ENCODE measurements around the gene GDI1. TPM values are rescaled to one million over a fixed set of nuclear protein-coding genes. Genes with fewer than 3 reads are reported as not detected.
A peak's percentile ranks its signal among the peaks of the same experiment; 100 is the strongest.

GDI1 gene
- total and polyA plus RNA-seq, 9 of the 15 experiments (the other 6 are each of a cell fraction or from before 2014, with no cell fraction given) = 0.97 to 82.6 (median 37.5) TPM

DNA sequence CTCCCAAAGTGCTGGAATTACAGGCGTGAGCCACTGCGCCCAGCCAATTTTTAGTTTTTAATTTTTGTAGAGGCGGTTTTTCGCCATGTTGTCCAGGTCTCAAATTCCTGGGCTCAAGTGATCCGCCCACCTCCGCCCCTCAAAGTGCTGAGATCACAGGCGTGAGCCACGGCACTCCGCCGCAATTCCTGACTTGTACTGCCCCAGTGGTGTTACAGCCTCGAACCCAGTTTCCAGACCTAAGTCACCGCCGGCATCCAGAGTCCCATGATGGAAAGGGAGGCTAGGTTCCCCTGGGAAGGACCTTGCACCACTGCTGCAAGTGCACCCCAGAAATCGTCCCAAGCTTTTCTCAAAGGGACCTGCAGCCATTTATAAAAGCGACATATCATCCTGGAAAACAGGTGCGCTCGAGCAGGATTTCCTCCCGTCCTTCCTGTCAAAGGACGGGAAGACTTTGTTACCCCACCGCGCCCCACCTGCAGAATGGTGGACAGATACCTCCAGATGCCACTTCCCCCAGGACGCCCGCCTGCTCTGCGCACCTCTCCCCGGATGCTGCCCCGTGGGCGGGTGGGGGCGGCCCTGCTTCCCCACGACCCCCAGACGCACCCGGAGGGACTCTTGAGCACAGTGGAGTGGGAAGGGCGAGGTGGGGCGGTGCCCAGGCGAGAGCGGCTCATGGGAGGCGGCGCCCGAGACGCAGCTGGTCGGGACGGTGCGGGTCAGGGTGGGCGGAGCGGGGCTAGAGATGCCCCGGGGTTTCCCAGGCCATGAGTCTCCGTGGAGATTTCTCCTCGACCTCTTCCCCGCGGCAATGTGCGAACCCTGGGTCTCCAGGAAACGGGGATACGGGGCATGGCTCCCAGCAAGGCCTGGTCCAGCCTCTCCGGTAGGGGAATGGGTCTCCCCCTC lies 39.7 kb upstream of the GDI1 start (continued):
- no peak for TF ChIP-seq ILK (tag; IDR thresholded peaks at IDR 0.05; ENCODE audit: borderline replicate concordance, low read depth)
- TF ChIP-seq RBM14 (IDR thresholded peaks at IDR 0.05; ENCODE audit: borderline replicate concordance, insufficient read depth, low read depth, low read length) = no peak
- no peak for TF ChIP-seq RUNX1 (IDR thresholded peaks at IDR 0.05; ENCODE audit: low read depth)
- TF ChIP-seq GTF2E2 (tag; IDR thresholded peaks at IDR 0.05) = no peak; the same call in 1 of the 2 replicates
- no peak for TF ChIP-seq ZFPM2 (CRISPR knock-in tag; IDR thresholded peaks at IDR 0.05)
- TF ChIP-seq, protein P1, sequence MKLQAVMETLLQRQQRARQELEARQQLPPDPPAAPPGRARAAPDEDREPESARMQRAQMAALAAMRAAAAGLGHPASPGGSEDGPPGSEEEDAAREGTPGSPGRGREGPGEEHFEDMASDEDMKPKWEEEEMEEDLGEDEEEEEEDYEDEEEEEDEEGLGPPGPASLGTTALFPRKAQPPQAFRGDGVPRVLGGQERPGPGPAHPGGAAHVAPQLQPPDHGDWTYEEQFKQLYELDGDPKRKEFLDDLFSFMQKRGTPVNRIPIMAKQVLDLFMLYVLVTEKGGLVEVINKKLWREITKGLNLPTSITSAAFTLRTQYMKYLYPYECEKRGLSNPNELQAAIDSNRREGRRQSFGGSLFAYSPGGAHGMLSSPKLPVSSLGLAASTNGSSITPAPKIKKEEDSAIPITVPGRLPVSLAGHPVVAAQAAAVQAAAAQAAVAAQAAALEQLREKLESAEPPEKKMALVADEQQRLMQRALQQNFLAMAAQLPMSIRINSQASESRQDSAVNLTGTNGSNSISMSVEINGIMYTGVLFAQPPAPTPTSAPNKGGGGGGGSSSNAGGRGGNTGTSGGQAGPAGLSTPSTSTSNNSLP (IDR thresholded peaks at IDR 0.05; ENCODE audit: borderline replicate concordance, low read depth, low read length) = no peak
- no peak for TF ChIP-seq MXI1 (IDR thresholded peaks at IDR 0.05; ENCODE audit: low read depth, low read length)
- TF ChIP-seq TBP (optimal IDR thresholded peaks at IDR 0.05; ENCODE audit: low read depth, low read length) = no peak
- TF ChIP-seq, protein P2, sequence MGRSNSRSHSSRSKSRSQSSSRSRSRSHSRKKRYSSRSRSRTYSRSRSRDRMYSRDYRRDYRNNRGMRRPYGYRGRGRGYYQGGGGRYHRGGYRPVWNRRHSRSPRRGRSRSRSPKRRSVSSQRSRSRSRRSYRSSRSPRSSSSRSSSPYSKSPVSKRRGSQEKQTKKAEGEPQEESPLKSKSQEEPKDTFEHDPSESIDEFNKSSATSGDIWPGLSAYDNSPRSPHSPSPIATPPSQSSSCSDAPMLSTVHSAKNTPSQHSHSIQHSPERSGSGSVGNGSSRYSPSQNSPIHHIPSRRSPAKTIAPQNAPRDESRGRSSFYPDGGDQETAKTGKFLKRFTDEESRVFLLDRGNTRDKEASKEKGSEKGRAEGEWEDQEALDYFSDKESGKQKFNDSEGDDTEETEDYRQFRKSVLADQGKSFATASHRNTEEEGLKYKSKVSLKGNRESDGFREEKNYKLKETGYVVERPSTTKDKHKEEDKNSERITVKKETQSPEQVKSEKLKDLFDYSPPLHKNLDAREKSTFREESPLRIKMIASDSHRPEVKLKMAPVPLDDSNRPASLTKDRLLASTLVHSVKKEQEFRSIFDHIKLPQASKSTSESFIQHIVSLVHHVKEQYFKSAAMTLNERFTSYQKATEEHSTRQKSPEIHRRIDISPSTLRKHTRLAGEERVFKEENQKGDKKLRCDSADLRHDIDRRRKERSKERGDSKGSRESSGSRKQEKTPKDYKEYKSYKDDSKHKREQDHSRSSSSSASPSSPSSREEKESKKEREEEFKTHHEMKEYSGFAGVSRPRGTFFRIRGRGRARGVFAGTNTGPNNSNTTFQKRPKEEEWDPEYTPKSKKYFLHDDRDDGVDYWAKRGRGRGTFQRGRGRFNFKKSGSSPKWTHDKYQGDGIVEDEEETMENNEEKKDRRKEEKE (IDR thresholded peaks at IDR 0.05; ENCODE audit: borderline replicate concordance in 1 of 2, control insufficient read depth in 1 of 2, low read depth in 2 of 2, low read length in 1 of 2) = no peak
- peak; percentile 11; the same call in 1 of the 2 replicates for TF ChIP-seq POLR2G (IDR thresholded peaks at IDR 0.05; ENCODE audit: low read depth, low read length)
- no peak for TF ChIP-seq KHSRP (IDR thresholded peaks at IDR 0.05)
- no peak for TF ChIP-seq NEUROD1 (IDR thresholded peaks at IDR 0.05; ENCODE audit: borderline replicate concordance, low read depth, low read length, partially characterized antibody)
- TF ChIP-seq, protein P3, sequence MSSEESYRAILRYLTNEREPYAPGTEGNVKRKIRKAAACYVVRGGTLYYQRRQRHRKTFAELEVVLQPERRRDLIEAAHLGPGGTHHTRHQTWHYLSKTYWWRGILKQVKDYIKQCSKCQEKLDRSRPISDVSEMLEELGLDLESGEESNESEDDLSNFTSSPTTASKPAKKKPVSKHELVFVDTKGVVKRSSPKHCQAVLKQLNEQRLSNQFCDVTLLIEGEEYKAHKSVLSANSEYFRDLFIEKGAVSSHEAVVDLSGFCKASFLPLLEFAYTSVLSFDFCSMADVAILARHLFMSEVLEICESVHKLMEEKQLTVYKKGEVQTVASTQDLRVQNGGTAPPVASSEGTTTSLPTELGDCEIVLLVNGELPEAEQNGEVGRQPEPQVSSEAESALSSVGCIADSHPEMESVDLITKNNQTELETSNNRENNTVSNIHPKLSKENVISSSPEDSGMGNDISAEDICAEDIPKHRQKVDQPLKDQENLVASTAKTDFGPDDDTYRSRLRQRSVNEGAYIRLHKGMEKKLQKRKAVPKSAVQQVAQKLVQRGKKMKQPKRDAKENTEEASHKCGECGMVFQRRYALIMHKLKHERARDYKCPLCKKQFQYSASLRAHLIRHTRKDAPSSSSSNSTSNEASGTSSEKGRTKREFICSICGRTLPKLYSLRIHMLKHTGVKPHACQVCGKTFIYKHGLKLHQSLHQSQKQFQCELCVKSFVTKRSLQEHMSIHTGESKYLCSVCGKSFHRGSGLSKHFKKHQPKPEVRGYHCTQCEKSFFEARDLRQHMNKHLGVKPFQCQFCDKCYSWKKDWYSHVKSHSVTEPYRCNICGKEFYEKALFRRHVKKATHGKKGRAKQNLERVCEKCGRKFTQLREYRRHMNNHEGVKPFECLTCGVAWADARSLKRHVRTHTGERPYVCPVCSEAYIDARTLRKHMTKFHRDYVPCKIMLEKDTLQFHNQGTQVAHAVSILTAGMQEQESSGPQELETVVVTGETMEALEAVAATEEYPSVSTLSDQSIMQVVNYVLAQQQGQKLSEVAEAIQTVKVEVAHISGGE (CRISPR knock-in tag; IDR thresholded peaks at IDR 0.05) = peak in 1 of 3 experiments; percentile 40; a peak in 1 of 6 replicates
- TF ChIP-seq THRAP3 (IDR thresholded peaks at IDR 0.05; ENCODE audit: borderline replicate concordance) = no peak
- TF ChIP-seq, protein P4, sequence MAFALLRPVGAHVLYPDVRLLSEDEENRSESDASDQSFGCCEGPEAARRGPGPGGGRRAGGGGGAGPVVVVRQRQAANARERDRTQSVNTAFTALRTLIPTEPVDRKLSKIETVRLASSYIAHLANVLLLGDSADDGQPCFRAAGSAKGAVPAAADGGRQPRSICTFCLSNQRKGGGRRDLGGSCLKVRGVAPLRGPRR (CRISPR knock-in tag; IDR thresholded peaks at IDR 0.05) = no peak
- TF ChIP-seq LCOR (CRISPR knock-in tag; IDR thresholded peaks at IDR 0.05) = no peak
